SH-SY5Y (cell line): Measurements from ENCODE around the gene NPHP4.

Experiments used
- GATA2 ChIP-seq: IDR thresholded peaks from 2 replicates; pipeline ENCODE4 v1.6.1; 2011; ENCODE audit warnings: mild to moderate bottlenecking, low read depth, low read length
- GATA3 ChIP-seq: IDR thresholded peaks from 2 replicates; pipeline ENCODE4 v1.6.1; 2011; ENCODE audit warnings: low read depth, mild to moderate bottlenecking, low read length, moderate library complexity

DNA sequence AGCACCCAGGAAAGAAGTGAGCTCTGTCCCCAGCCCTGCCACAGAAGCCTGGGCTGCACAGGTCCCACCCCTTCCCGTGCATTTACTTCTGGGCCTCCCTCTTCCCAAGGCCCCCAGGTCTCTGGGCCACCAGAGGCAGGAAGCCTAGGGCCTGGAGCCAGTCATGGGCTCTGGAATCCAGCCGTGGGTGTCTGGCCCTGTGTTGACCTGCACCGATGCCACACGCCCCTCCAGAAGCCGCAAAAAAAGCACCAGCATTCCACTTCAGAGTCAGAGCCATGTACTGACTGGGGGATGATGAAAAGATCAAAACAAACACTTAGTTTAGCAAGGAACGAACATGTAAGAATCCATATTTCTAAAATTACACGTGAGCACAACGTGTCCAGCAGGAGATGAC lies 141.7 kb downstream of the NPHP4 start:
- TF ChIP-seq GATA2 (no peak), GATA3 (no peak)
